NCI-H2107 (cell line): Measurements from ENCODE around the gene CSK.

Experiments
- DNase-seq: peaks from one replicate; lab custom pipeline; 2025; lab: John Stamatoyannopoulos, UW

Gene CSK

GRCh38 chr15:74843445-74843828 lies 61.6 kb downstream of the CSK start:
- no peak for DNase-seq

GRCh38 chr15:74843891-74844299 lies 62.0 kb downstream of the CSK start:
- DNase-seq = no peak

- no peak for DNase-seq
These were observed 62.7 kb downstream of the CSK start for GRCh38 chr15:74844319-74845207.

- DNase-seq = no peak
These were observed 63.3 kb downstream of the CSK start for GRCh38 chr15:74845208-74845568.

GRCh38 chr15:74845581-74845980 lies 63.7 kb downstream of the CSK start:
- no peak for DNase-seq

GRCh38 chr15:74847432-74847831 lies 65.6 kb downstream of the CSK start:
- no peak for DNase-seq

DNA sequence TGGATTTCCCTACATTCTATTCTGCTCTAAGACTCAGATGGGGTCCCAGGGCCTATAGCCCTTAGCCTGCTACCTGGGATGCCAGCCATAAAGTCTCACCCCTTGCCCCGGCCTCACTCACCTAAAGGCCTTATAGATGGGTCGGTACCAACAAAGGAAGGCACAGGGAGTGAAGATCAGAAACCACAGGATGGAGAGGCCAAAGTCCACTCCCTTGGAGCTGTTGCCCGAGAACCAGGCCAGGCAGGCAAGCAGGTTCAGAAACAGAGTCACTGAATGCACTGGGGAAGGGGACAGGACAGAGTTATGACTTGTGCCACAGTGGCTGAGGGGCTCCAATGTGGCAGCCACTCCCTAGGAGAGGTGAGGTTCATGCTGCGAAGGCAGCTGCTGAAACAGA lies 68.5 kb downstream of the CSK start:
- no peak for DNase-seq

GRCh38 chr15:74851960-74852359 lies 70.1 kb downstream of the CSK start:
- DNase-seq = no peak
